Measurements from ENCODE around the gene AADACL4. TPM values are rescaled to one million over a fixed set of nuclear protein-coding genes. Genes with fewer than 3 reads are reported as not detected.

AADACL4 gene
- total RNA-seq, 1 donor from 2014 or later = not detected

Other genes starting within 250 kb of the AADACL4 start
- 271 TPM for gene DHRS3, start 25.9 kb upstream of the AADACL4 start, total RNA-seq
- not detected for gene AADACL3, start 72.0 kb downstream of the AADACL4 start, total RNA-seq
- not detected for gene CFAP107, start 102.1 kb downstream of the AADACL4 start, total RNA-seq
- not detected for gene PRAMEF12, start 129.7 kb downstream of the AADACL4 start, total RNA-seq
- gene PRAMEF1, start 147.3 kb downstream of the AADACL4 start, total RNA-seq = not detected
- not detected for gene PRAMEF11, start 187.3 kb downstream of the AADACL4 start, total RNA-seq
- gene HNRNPCL1, start 204.6 kb downstream of the AADACL4 start, total RNA-seq = not detected
- gene PRAMEF2, start 213.0 kb downstream of the AADACL4 start, total RNA-seq = not detected
- gene PRAMEF4, start 242.1 kb downstream of the AADACL4 start, total RNA-seq = not detected